DMS53 treated with DMSO at 0.1 percent for 48 hours (cell line): ENCODE results near the gene LILRB1.
"Not testable (repeated sequence)": the region's sequence is repeated elsewhere in the genome, so short reads cannot be mapped to it uniquely, and the experiment has no call there.

Source experiments
- DNase-seq: peaks from one replicate; lab custom pipeline; 2025; ENCODE audit not compliant: unreplicated experiment; lab: John Stamatoyannopoulos, UW

The LILRB1 gene

DNA sequence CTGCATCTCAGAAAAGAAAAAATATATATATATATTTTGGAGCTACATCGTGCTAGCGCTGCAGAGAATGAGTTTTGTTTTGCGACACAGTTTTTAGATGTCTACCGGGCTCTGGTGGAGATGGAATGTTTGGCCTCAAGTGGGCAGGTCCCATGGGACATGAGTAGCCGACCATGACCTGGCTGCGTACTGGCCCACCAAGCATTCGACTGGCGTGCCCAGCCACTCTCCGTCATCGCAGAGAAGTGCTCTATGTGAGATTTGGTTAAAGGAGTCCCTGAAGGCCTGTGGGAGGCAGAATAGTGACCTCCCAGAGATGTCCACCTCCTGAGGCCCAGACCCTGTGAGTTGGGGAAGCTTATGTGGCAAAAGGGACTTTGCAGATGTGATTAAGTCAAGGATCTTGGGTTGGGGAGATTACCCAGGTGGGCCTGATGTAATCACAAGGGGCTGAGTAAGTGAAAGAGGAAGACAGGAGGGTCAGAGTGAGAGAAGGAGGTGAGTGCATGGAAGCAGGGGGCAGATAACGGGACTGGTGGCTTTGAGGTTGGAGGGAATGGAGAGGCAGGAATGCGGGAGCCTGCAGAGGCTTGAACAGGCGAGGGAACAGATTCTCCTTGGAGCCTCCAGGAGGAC lies 31.7 kb downstream of the LILRB1 start:
- DNase-seq: no peak

- no peak for DNase-seq
Measured at GRCh38 chr19:54662730-54663129, 32.4 kb downstream of the LILRB1 start, which contains the start of gene LILRB4. Gene LILRB4 (plus strand): TSS chr19:54662985. CDS start chr19:54663034, 49 bp downstream.

DNA sequence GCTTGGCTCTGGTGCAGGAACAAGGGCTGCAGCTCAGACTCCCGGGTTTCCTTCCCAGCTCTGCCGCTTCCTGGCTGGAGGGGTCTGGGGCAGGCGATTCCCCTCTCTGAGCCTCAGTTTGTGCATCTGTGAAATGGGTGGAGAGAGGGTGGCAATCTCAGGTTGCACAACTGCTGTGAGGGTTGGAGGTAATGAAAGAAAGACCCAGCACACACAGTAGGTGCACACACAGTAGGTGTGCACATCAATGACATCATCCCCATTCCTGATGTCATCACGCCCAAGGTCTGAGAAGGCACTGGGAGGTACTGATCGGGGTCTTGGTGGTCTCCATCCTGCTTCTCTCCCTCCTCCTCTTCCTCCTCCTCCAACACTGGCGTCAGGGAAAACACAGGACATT lies 35.2 kb downstream of the LILRB1 start:
- no peak for DNase-seq

DNA sequence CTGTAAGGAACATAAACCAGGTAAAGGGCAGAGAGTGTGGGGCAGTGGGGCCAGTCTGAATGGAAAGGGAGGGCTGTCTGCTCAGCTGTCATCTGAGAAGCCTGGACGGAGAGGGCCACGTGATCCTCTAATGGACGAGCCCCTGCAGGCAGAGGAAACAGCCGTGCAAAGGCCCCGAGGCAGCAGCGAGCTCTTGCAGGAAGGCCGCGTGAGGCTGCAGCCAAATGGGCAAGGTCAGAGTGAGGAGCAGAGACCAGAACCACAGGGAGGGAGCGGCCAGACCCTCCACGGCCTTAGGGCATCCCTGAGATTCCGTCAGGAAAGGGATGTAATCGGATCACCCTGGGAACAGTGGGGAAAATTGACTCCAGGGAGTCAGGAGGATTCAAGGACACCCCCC lies 36.9 kb downstream of the LILRB1 start:
- DNase-seq: no peak

DNA sequence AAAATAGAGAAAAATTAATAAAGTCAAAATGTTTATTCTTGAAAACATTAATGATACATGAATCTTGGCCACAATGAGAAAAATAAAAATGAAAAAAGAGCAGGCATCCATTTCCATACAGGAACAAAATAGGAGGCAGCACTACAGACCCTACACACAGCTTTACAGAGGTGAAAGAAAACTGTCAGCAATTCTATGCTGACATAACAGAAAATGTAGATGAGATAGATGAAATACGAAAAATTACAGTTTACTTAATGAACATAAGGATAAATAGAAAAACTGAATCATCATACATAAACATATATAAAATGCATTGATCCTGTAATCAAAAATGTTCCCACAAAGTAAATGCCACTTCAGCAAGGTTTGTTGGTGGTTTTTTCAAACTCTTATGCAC lies 38.1 kb downstream of the LILRB1 start:
- DNase-seq: no peak

- no peak for DNase-seq
Measured at GRCh38 chr19:54670576-54671357, 40.5 kb downstream of the LILRB1 start.

DNA sequence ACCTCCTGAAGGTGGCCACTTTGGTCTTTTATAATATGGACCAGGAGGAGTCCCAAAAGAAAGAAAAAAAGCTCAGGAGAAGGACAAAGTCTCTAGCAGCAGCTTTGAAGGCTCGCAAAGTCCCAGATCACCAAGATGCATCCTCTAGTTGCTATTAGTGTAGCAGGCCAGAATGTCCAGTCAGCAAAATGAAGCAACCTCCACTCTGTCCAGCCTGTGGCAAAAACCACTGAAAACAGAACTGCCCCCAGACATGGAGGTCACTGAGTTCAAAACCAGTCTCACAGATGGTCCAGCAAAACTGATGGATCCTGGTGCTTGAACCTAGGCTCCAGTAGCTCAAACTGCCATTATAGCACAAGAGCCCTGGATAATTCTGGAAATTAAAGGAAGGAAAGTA lies 42.9 kb downstream of the LILRB1 start:
- no peak for DNase-seq

DNA sequence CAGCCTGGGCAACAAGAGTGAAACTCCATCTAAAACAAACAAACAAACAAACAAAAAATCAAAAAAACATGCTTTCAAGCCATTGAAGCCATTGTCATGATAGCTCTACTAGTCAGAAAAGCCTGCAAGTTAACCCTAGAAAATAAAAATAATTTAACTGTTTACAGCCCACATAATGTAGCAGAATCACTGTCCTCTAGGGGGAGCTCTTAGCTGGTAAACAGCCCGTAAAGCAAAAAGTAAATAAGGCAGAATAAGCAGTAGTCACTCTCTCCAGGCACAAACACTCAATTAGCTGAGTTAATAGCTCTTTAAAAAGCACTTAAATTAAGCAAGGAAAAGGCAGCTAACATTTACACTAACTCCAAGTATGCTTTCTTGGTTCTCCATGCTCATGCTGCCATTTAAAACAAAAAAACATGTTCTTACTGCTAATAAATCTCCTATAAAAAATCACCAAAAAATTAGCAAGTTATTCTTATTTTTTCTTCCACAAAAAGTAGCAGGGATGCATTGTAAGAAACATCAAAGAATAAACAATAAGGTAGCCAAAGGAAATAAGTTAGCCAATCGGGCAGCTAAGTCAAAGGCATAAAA lies 43.8 kb downstream of the LILRB1 start:
- peak; percentile 3 for DNase-seq

- peak; percentile 32 for DNase-seq
Measured at GRCh38 chr19:54676210-54676834, 46.0 kb downstream of the LILRB1 start.

- no peak for DNase-seq
Measured at GRCh38 chr19:54677217-54677616, 46.9 kb downstream of the LILRB1 start.

- not testable (repeated sequence) for DNase-seq
Measured at GRCh38 chr19:54681596-54681995, 51.3 kb downstream of the LILRB1 start.

- DNase-seq: no peak
Measured at GRCh38 chr19:54682306-54682856, 52.1 kb downstream of the LILRB1 start.

- DNase-seq: no peak
Measured at GRCh38 chr19:54684527-54684926, 54.2 kb downstream of the LILRB1 start.
